ENCODE measurements around the gene CD2BP2.
"Not testable (repeated sequence)": the region's sequence is repeated elsewhere in the genome, so short reads cannot be mapped to it uniquely, and the experiment has no call there.

Gene CD2BP2

GRCh38 chr16:30348113-30348512, 7.0 kb downstream of the CD2BP2 start:
- Histone ChIP-seq H3K4me1 (ENCODE audit: control insufficient read depth, insufficient read depth, low read length) (peaks cover 18% of the 10 kb centered on the region), H3K4me3 (ENCODE audit: low read length) (no peak overlapping the region), H3K9me3 (replicated peaks; ENCODE audit: low read length) (no peaks in the 10 kb centered on the region), H3K27me3 (ENCODE audit: control insufficient read depth, insufficient read depth, low read length) (no peaks in the 10 kb centered on the region), H3K36me3 (ENCODE audit: insufficient read depth, low read length) (peaks cover 30% of the 10 kb centered on the region), H3K9ac (ENCODE audit: low read depth, low read length) (no peak overlapping the region), H3K4me2 (ENCODE audit: low read length) (no peak overlapping the region)

GRCh38 chr16:30346286-30346685, 8.8 kb downstream of the CD2BP2 start:
- Histone ChIP-seq H3K9ac (ENCODE audit: low read depth, low read length) (no peak overlapping the region), H3K4me2 (ENCODE audit: low read length) (no peak overlapping the region), H3K36me3 (ENCODE audit: insufficient read depth, low read length) (peaks cover 13% of the 10 kb centered on the region), H3K27me3 (ENCODE audit: control insufficient read depth, insufficient read depth, low read length) (no peaks in the 10 kb centered on the region), H3K4me3 (ENCODE audit: low read length) (no peak overlapping the region), H3K4me1 (ENCODE audit: control insufficient read depth, insufficient read depth, low read length) (no peaks in the 10 kb centered on the region), H3K9me3 (replicated peaks; ENCODE audit: low read length) (no peaks in the 10 kb centered on the region)

GRCh38 chr16:30343491-30343820, 11.7 kb downstream of the CD2BP2 start:
- H3K36me3 ChIP-seq (ENCODE audit: insufficient read depth, low read length); H3K4me1 ChIP-seq (ENCODE audit: control insufficient read depth, insufficient read depth, low read length); H3K9me3 ChIP-seq (replicated peaks; ENCODE audit: low read length); H3K4me3 ChIP-seq (ENCODE audit: low read length); H3K4me2 ChIP-seq (ENCODE audit: low read length); H3K27me3 ChIP-seq (ENCODE audit: control insufficient read depth, insufficient read depth, low read length); H3K9ac ChIP-seq (ENCODE audit: low read depth, low read length): not testable (repeated sequence)

GRCh38 chr16:30342751-30343490, 12.2 kb downstream of the CD2BP2 start:
- H3K27me3 ChIP-seq (ENCODE audit: control insufficient read depth, insufficient read depth, low read length): no peaks in the 10 kb centered on the region
- no peak overlapping the region for H3K9ac ChIP-seq (ENCODE audit: low read depth, low read length)
- no peak overlapping the region for H3K4me2 ChIP-seq (ENCODE audit: low read length)
- H3K4me3 ChIP-seq (ENCODE audit: low read length): no peak overlapping the region
- no peaks in the 10 kb centered on the region for H3K9me3 ChIP-seq (replicated peaks; ENCODE audit: low read length)
- H3K4me1 ChIP-seq (ENCODE audit: control insufficient read depth, insufficient read depth, low read length): no peaks in the 10 kb centered on the region
- H3K36me3 ChIP-seq (ENCODE audit: insufficient read depth, low read length): no peaks in the 10 kb centered on the region

GRCh38 chr16:30341971-30342370, 13.1 kb downstream of the CD2BP2 start:
- H3K4me3 ChIP-seq (ENCODE audit: low read length): not testable (repeated sequence)

GRCh38 chr16:30340621-30341020, 14.5 kb downstream of the CD2BP2 start:
- Histone ChIP-seq H3K4me2 (ENCODE audit: low read length) (no peak overlapping the region), H3K36me3 (ENCODE audit: insufficient read depth, low read length) (no peaks in the 10 kb centered on the region), H3K27me3 (ENCODE audit: control insufficient read depth, insufficient read depth, low read length) (no peaks in the 10 kb centered on the region), H3K4me3 (ENCODE audit: low read length) (no peak overlapping the region), H3K4me1 (ENCODE audit: control insufficient read depth, insufficient read depth, low read length) (peaks cover 5% of the 10 kb centered on the region), H3K9ac (ENCODE audit: low read depth, low read length) (no peak overlapping the region), H3K9me3 (replicated peaks; ENCODE audit: low read length) (no peaks in the 10 kb centered on the region)

More at GRCh38 chr16:30341971-30342370, 13.1 kb downstream of the CD2BP2 start:
- not testable (repeated sequence) for H3K9me3 ChIP-seq (replicated peaks; ENCODE audit: low read length); H3K27me3 ChIP-seq (ENCODE audit: control insufficient read depth, insufficient read depth, low read length); H3K4me1 ChIP-seq (ENCODE audit: control insufficient read depth, insufficient read depth, low read length); H3K36me3 ChIP-seq (ENCODE audit: insufficient read depth, low read length); H3K9ac ChIP-seq (ENCODE audit: low read depth, low read length); H3K4me2 ChIP-seq (ENCODE audit: low read length)

GRCh38 chr16:30338715-30339114, 16.4 kb downstream of the CD2BP2 start:
- not testable (repeated sequence) for H3K4me3 ChIP-seq (ENCODE audit: low read length); H3K4me2 ChIP-seq (ENCODE audit: low read length); H3K9me3 ChIP-seq (replicated peaks; ENCODE audit: low read length); H3K4me1 ChIP-seq (ENCODE audit: control insufficient read depth, insufficient read depth, low read length); H3K9ac ChIP-seq (ENCODE audit: low read depth, low read length); H3K27me3 ChIP-seq (ENCODE audit: control insufficient read depth, insufficient read depth, low read length); H3K36me3 ChIP-seq (ENCODE audit: insufficient read depth, low read length)

- not testable (repeated sequence) for H3K36me3 ChIP-seq (ENCODE audit: insufficient read depth, low read length); H3K4me2 ChIP-seq (ENCODE audit: low read length); H3K4me3 ChIP-seq (ENCODE audit: low read length); H3K9ac ChIP-seq (ENCODE audit: low read depth, low read length); H3K4me1 ChIP-seq (ENCODE audit: control insufficient read depth, insufficient read depth, low read length); H3K9me3 ChIP-seq (replicated peaks; ENCODE audit: low read length); H3K27me3 ChIP-seq (ENCODE audit: control insufficient read depth, insufficient read depth, low read length)
Observed at GRCh38 chr16:30337964-30338357, 17.1 kb downstream of the CD2BP2 start.

GRCh38 chr16:30335598-30336474, 19.3 kb downstream of the CD2BP2 start:
- Histone ChIP-seq H3K4me3 (ENCODE audit: low read length) (peak overlapping the region; percentile 92), H3K4me2 (ENCODE audit: low read length) (peak overlapping the region; percentile 98), H3K4me1 (ENCODE audit: control insufficient read depth, insufficient read depth, low read length) (peaks cover 7% of the 10 kb centered on the region), H3K9me3 (replicated peaks; ENCODE audit: low read length) (no peaks in the 10 kb centered on the region), H3K36me3 (ENCODE audit: insufficient read depth, low read length) (no peaks in the 10 kb centered on the region), H3K27me3 (ENCODE audit: control insufficient read depth, insufficient read depth, low read length) (no peaks in the 10 kb centered on the region), H3K9ac (ENCODE audit: low read depth, low read length) (peak overlapping the region; percentile 89)

GRCh38 chr16:30335028-30335597, 20.0 kb downstream of the CD2BP2 start:
- peak overlapping the region; percentile 89 for H3K9ac ChIP-seq (ENCODE audit: low read depth, low read length)
- not testable (repeated sequence) for H3K9me3 ChIP-seq (replicated peaks; ENCODE audit: low read length)

GRCh38 chr16:30334473-30334989, 20.6 kb downstream of the CD2BP2 start:
- H3K9me3 ChIP-seq (replicated peaks; ENCODE audit: low read length); H3K4me1 ChIP-seq (ENCODE audit: control insufficient read depth, insufficient read depth, low read length); H3K27me3 ChIP-seq (ENCODE audit: control insufficient read depth, insufficient read depth, low read length); H3K36me3 ChIP-seq (ENCODE audit: insufficient read depth, low read length): not testable (repeated sequence)
- peak overlapping the region; percentile 98 for H3K4me2 ChIP-seq (ENCODE audit: low read length)
- H3K4me3 ChIP-seq (ENCODE audit: low read length): peak overlapping the region; percentile 92
- H3K9ac ChIP-seq (ENCODE audit: low read depth, low read length): peak overlapping the region; percentile 89

More at GRCh38 chr16:30335028-30335597, 20.0 kb downstream of the CD2BP2 start:
- H3K4me2 ChIP-seq (ENCODE audit: low read length): peak overlapping the region; percentile 98
- H3K4me3 ChIP-seq (ENCODE audit: low read length): peak overlapping the region; percentile 92
- not testable (repeated sequence) for H3K27me3 ChIP-seq (ENCODE audit: control insufficient read depth, insufficient read depth, low read length); H3K4me1 ChIP-seq (ENCODE audit: control insufficient read depth, insufficient read depth, low read length); H3K36me3 ChIP-seq (ENCODE audit: insufficient read depth, low read length)
